SK-N-SH (cell line): Measurements from ENCODE around the gene CCNI2. TPM values are rescaled to one million over a fixed set of nuclear protein-coding genes. Genes with fewer than 3 reads are reported as not detected.
A peak's percentile ranks its signal among the peaks of the same experiment; 100 is the strongest.

Experiments
- CTCF ChIA-PET: fragments of 300-600, 350-600 bp; formaldehyde crosslinking; extraction: SDS; loops from one replicate; lab custom pipeline; 2021; lab: Yijun Ruan, JAX
- POLR2A ChIA-PET: fragments of 350-600 bp; sonication (Branson Sonifier 250); formaldehyde crosslinking; extraction: SDS; loops from one replicate; lab custom pipeline; 2020; ENCODE audit warnings: antibody characterized with exemption, inconsistent platforms; lab: Yijun Ruan, JAX
- DNase-seq: peaks from one replicate; pipeline ENCODE4 v3.0.0; 2012
- H2AFZ ChIP-seq: fragments of 200-600 bp; sonication (generic); 2 replicates; pipeline ENCODE4 v1.8.1; 2016; ENCODE audit warnings: antibody characterized with exemption, mild to moderate bottlenecking, low read depth
- H3F3A ChIP-seq: fragments of 200-600 bp; sonication (generic); replicated peaks from 2 replicates; pipeline ENCODE3; 2016; ENCODE audit warnings: antibody characterized with exemption, mild to moderate bottlenecking; ENCODE audit not compliant: insufficient read depth
- H3K27ac ChIP-seq, 2 experiments: fragments of 200-500 bp in 1 of 2; fragments of 200-600 bp in 1 of 2; sonication (Bioruptor generic) in 1 of 2; sonication (generic), shearing (Covaris generic) in 1 of 2; 2 replicates each; pipeline versions ENCODE4 v1.5.1 to v1.6.1; 2014 to 2016; ENCODE audit warnings: low read depth in 2 of 2, inconsistent platforms in 1 of 2, low read length in 1 of 2, mild to moderate bottlenecking in 1 of 2, mixed read lengths in 1 of 2
- H3K27me3 ChIP-seq: fragments of 200-600 bp; sonication (generic), shearing (Covaris generic); 2 replicates; pipeline ENCODE4 v1.6.1; 2016; ENCODE audit warnings: mixed run types; ENCODE audit not compliant: insufficient read depth
- H3K36me3 ChIP-seq, 2 experiments: fragments of 200-500 bp in 1 of 2; fragments of 200-600 bp in 1 of 2; sonication (Bioruptor generic) in 1 of 2; sonication (generic) in 1 of 2; replicated peaks in 1 of 2; 2 replicates each; pipeline versions ENCODE3 to v1.5.1; 2014 to 2016; ENCODE audit warnings: low read length in 1 of 2, mild to moderate bottlenecking in 1 of 2; ENCODE audit not compliant: insufficient read depth in 2 of 2, control insufficient read depth in 1 of 2
- H3K4me1 ChIP-seq, 2 experiments: fragments of 200-500 bp in 1 of 2; fragments of 200-600 bp in 1 of 2; sonication (Bioruptor generic) in 1 of 2; sonication (generic), shearing (Covaris generic) in 1 of 2; 2 replicates each; pipeline versions ENCODE4 v1.5.1 to v1.6.1; 2014 to 2016; ENCODE audit warnings: low read depth in 1 of 2, low read length in 1 of 2, mixed run types in 1 of 2; ENCODE audit not compliant: insufficient read depth in 2 of 2, control insufficient read depth in 1 of 2
- H3K4me2 ChIP-seq: fragments of 200-600 bp; sonication (generic), shearing (Covaris generic); 2 replicates; pipeline ENCODE4 v1.6.1; 2017; ENCODE audit warnings: mixed run types
- H3K4me3 ChIP-seq, 2 experiments: fragments of 200-500 bp in 1 of 2; fragments of 200-600 bp in 1 of 2; sonication (Bioruptor generic) in 1 of 2; sonication (generic), shearing (Covaris generic) in 1 of 2; 2 replicates each; pipeline versions ENCODE4 v1.5.1 to v1.8.1; 2014 to 2016; ENCODE audit warnings: low read depth in 2 of 2, inconsistent platforms in 1 of 2, low read length in 1 of 2, mild to moderate bottlenecking in 1 of 2, mixed read lengths in 1 of 2, moderate library complexity in 1 of 2
- H3K79me2 ChIP-seq: fragments of 200-600 bp; sonication (generic); 2 replicates; pipeline ENCODE4 v1.8.1; 2017; ENCODE audit warnings: mild to moderate bottlenecking; ENCODE audit not compliant: insufficient read depth
- H3K9ac ChIP-seq: fragments of 200-600 bp; sonication (generic); 2 replicates; pipeline ENCODE4 v1.6.1; 2017; ENCODE audit warnings: mixed run types
- H3K9me2 ChIP-seq: fragments of 200-600 bp; sonication (generic); 2 replicates; pipeline ENCODE4 v1.6.1; 2017; ENCODE audit warnings: mixed run types
- H3K9me3 ChIP-seq: fragments of 200-600 bp; sonication (generic); 2 replicates; pipeline ENCODE4 v1.6.1; 2017; ENCODE audit warnings: mixed run types, mild to moderate bottlenecking, moderate library complexity
- H4K20me1 ChIP-seq: fragments of 200-600 bp; sonication (generic); 2 replicates; pipeline ENCODE4 v1.6.1; 2017; ENCODE audit warnings: mild to moderate bottlenecking, mixed run types; ENCODE audit not compliant: insufficient read depth
- EP300 ChIP-seq, 2 experiments: IDR thresholded peaks; 2 replicates each; pipeline versions ENCODE4 v1.4.0 to v1.6.1; 2012; ENCODE audit warnings: borderline replicate concordance in 1 of 2, low read depth in 1 of 2, low read length in 1 of 2
- EZH2phosphoT487 ChIP-seq: fragments of 200-600 bp; sonication (generic); IDR thresholded peaks from 2 replicates; pipeline ENCODE4 v1.6.1; 2017; ENCODE audit warnings: low read depth, mixed run types, mild to moderate bottlenecking, antibody characterized with exemption, moderate library complexity, borderline replicate concordance
- FOXM1 ChIP-seq: IDR thresholded peaks from 2 replicates; pipeline ENCODE4 v1.4.0; 2012; ENCODE audit warnings: low read depth, mild to moderate bottlenecking
- GABPA ChIP-seq: IDR thresholded peaks from 2 replicates; pipeline ENCODE4 v1.4.0; 2012; ENCODE audit warnings: low read depth, mild to moderate bottlenecking
- MXI1 ChIP-seq: IDR thresholded peaks from 2 replicates; pipeline ENCODE4 v1.6.1; 2012; ENCODE audit warnings: mild to moderate bottlenecking, low read depth, low read length, improper control_type of control experiment
- NRF1 ChIP-seq: IDR thresholded peaks from 2 replicates; pipeline ENCODE4 v1.6.1; 2012; ENCODE audit warnings: low read depth, mild to moderate bottlenecking, low read length
- POLR2AphosphoS5 ChIP-seq: IDR thresholded peaks from 2 replicates; pipeline ENCODE4 v1.6.1; 2012; ENCODE audit warnings: low read depth, low read length
- RXRA ChIP-seq: IDR thresholded peaks from 2 replicates; pipeline ENCODE4 v1.4.0; 2012; ENCODE audit warnings: low read depth, mild to moderate bottlenecking, borderline replicate concordance
- YY1 ChIP-seq: IDR thresholded peaks from 2 replicates; pipeline ENCODE4 v1.4.0; 2012; ENCODE audit warnings: low read depth, mild to moderate bottlenecking
- WGBS: methylation state at CpG from one replicate; pipeline ENCODE4 v1.1.6; 2017; ENCODE audit warnings: low lambda C conversion rate; 5-methylcytosine and 5-hydroxymethylcytosine counted together
- polyA plus RNA-seq, 3 experiments: library from polyadenylated mRNA; depleted of rRNA; stranded (reverse); fragments of >200 nt; gene quantifications; 2 replicates each; pipeline ENCODE4 v1.2.3, GENCODE V29; 2012
- TF ChIP-seq, protein P1 (sequence below): IDR thresholded peaks from 2 replicates; pipeline ENCODE4 v1.4.0; 2012; ENCODE audit warnings: low read depth, borderline replicate concordance
- TF ChIP-seq, protein P2 (sequence below): fragments of 150-350 bp; IDR thresholded peaks from 2 replicates; pipeline ENCODE4 v1.6.1; 2017; ENCODE audit warnings: antibody characterized with exemption, low read length, low read depth, borderline replicate concordance

Gene CCNI2
- polyA plus RNA-seq, 1 of the 3 experiments (the other 2 are of a cell fraction) = 0.05 TPM

DNA sequence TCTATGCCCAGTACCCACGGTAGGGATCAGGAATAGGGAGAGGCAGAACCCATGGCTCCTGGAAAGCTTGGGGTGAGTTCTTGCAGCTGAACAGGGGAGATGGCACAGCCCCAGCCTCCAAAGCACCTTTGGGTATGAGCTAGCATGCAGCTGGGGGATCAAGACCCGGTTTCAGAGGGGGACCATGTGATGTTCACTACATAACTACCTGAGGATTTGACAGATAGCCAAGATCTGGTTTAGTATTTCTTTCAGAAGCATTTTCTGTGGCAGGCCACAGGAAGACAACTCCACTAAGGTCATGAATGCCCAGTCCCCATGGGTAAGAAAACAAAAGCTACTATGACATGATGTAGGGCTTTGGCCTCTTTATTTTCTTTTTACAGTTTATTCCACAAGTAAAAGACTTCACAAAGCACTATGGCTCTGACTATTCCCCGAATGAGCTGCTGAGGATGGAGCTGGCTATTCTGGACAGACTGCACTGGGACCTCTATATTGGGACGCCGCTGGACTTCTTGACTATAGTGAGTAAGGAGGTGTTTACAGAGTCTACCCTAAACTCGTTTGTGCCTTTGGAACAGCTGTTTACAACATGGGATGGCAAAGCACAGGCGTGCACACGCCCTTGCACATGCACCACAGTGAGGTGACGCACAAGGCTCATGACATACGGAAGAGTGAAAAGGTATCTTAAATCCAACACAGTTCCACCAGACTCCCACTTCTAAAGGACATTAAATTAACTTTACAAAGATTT is 3.4 kb downstream of the CCNI2 start:
- Histone ChIP-seq H3K27ac (no peak overlapping the region), H3K4me3 (no peak overlapping the region), H3K27me3 (no peaks in the 10 kb centered on the region), H3K9ac (no peak overlapping the region), H2AFZ (no peak overlapping the region), H3K9me2 (no peaks in the 10 kb centered on the region), H3K36me3 (no peaks in the 10 kb centered on the region), H3F3A (no peaks in the 10 kb centered on the region), H3K4me2 (no peak overlapping the region), H4K20me1 (no peaks in the 10 kb centered on the region), H3K9me3 (no peaks in the 10 kb centered on the region), H3K79me2 (no peaks in the 10 kb centered on the region), H3K4me1 (no peaks in the 10 kb centered on the region; a peak in 1 of 4 replicates)
- ChIA-PET POLR2A (no interaction called here), CTCF (interaction anchor here (0.7 to 10.4 kb wide), 6 partner anchors 69 to 254 kb away, joined by 3 to 98 read pairs (median 4); partner anchors contain the start of gene SHROOM1)
- 77% methylated on average over 9 of the region's 10 CpGs for WGBS
- DNase-seq = peak; percentile 10
- TF ChIP-seq, protein P1, sequence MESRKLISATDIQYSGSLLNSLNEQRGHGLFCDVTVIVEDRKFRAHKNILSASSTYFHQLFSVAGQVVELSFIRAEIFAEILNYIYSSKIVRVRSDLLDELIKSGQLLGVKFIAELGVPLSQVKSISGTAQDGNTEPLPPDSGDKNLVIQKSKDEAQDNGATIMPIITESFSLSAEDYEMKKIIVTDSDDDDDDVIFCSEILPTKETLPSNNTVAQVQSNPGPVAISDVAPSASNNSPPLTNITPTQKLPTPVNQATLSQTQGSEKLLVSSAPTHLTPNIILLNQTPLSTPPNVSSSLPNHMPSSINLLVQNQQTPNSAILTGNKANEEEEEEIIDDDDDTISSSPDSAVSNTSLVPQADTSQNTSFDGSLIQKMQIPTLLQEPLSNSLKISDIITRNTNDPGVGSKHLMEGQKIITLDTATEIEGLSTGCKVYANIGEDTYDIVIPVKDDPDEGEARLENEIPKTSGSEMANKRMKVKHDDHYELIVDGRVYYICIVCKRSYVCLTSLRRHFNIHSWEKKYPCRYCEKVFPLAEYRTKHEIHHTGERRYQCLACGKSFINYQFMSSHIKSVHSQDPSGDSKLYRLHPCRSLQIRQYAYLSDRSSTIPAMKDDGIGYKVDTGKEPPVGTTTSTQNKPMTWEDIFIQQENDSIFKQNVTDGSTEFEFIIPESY = no peak
- TF ChIP-seq, protein P2, sequence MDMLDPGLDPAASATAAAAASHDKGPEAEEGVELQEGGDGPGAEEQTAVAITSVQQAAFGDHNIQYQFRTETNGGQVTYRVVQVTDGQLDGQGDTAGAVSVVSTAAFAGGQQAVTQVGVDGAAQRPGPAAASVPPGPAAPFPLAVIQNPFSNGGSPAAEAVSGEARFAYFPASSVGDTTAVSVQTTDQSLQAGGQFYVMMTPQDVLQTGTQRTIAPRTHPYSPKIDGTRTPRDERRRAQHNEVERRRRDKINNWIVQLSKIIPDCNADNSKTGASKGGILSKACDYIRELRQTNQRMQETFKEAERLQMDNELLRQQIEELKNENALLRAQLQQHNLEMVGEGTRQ = no peak
- TF ChIP-seq EZH2phosphoT487 (no peak), YY1 (no peak), GABPA (no peak), MXI1 (no peak)

DNA sequence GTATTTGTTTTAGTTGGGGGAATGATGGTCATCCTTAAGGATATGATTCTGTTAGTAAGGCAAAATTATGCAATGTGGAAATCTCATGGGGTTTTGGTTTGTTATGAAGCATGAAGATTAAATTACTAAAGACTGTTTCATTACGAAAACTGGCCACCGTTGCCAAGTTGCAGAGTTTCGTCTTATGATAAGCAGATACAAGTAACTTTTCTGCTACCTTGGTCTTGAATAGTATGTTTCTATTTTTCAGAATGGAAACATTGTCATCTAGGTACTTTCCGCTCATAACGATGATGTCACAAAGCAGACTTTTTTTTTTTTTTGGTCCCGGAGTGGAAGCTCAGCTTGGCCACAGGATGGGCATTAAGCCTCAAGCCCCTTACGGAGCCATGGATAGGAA is 4.2 kb downstream of the CCNI2 start:
- Histone ChIP-seq H3K79me2 (no peaks in the 10 kb centered on the region), H4K20me1 (no peaks in the 10 kb centered on the region), H3K9me2 (no peaks in the 10 kb centered on the region), H3K4me1 (no peaks in the 10 kb centered on the region; a peak in 1 of 4 replicates), H3K9ac (no peak overlapping the region), H3K4me3 (no peak overlapping the region), H3K9me3 (no peaks in the 10 kb centered on the region), H3F3A (no peaks in the 10 kb centered on the region), H2AFZ (no peak overlapping the region), H3K27me3 (no peaks in the 10 kb centered on the region), H3K4me2 (no peak overlapping the region), H3K27ac (no peak overlapping the region), H3K36me3 (no peaks in the 10 kb centered on the region)
- WGBS = 91% methylated on average over 7 of the region's 7 CpGs
- POLR2A ChIA-PET = no interaction called here
- DNase-seq = no peak
- CTCF ChIA-PET = interaction anchor here (0.7 to 10.4 kb wide), 5 partner anchors 63 to 255 kb away, joined by 3 to 98 read pairs (median 4); no protein-coding TSS in a partner anchor
- TF ChIP-seq NRF1 = no peak
- TF ChIP-seq POLR2AphosphoS5 = no peak
- no peak for TF ChIP-seq EP300 (IDR thresholded peaks at IDR 0.05; ENCODE audit: borderline replicate concordance in 1 of 2, low read depth in 1 of 2, low read length in 1 of 2)
- TF ChIP-seq, protein P1 = no peak
- TF ChIP-seq GABPA = no peak
- TF ChIP-seq FOXM1 = no peak
- no peak for TF ChIP-seq RXRA
